LNCaP clone FGC (cell line): Measurements from ENCODE around the gene CP.

Experiments
- DNase-seq: peaks from one replicate; pipeline ENCODE4 v3.0.0-alpha.2; 2011; ENCODE audit warnings: low read depth
- H3K4me3 ChIP-seq: 2 replicates; pipeline ENCODE4 v1.5.1; 2011; ENCODE audit warnings: mild to moderate bottlenecking, low read depth, low read length, control low read depth
- CTCF ChIP-seq: IDR thresholded peaks from 2 replicates; pipeline ENCODE4 v1.5.1; 2012; ENCODE audit warnings: mild to moderate bottlenecking; ENCODE audit not compliant: control insufficient read depth, insufficient read depth; ENCODE audit errors: extremely low read depth

The CP gene

GRCh38 chr3:149128821-149129220 is 92.8 kb downstream of the CP start:
- peak overlapping the region; percentile 72 for H3K4me3 ChIP-seq
- no peak for DNase-seq
- TF ChIP-seq CTCF, result no peak

DNA sequence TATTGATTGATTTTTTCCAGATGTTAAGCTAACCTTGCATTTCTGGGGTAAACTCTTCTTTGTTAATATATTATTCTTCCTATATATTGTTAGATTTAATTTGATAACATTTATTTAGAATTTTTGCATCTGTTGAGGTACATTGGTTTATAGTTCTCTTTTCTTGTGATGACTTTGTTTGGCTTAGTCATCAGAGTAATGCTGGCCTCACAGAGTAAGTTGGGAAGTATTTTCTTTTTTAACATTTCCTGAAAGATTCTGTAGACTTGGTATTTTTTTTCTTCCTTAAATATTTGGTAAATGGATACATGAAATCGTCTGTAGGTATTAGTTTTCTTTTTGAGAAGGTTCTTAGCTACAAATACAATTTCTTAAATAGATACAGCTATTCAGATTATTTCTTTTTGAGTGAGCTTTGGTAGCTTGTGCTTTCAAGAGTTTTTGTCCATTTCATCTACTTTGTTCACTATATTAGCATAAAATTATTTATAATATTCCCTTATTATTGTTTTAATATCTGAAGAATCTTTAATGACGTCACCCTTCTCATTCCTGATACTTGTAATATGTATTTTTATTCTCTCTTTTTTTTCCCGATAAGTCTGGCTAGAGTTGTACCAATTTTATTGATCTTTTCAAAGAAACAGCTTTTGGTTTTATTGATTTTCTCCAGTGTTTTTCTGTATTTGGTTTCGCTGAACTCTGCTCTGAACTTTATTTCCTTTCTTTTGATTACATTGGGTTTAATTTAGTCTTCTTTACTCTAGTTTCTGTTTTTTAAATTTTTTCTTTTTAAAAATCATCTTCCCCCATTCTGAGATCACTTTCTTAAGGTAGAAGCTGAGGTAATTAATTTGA is 98.7 kb downstream of the CP start:
- no peak for TF ChIP-seq CTCF
- H3K4me3 ChIP-seq, result no peak overlapping the region
- no peak for DNase-seq
